Measurements from ENCODE around the gene HRC. TPM values are rescaled to one million over a fixed set of nuclear protein-coding genes. Genes with fewer than 3 reads are reported as not detected.
"Not testable (repeated sequence)": the region's sequence is repeated elsewhere in the genome, so short reads cannot be mapped to it uniquely, and the experiment has no call there.

The HRC gene
- total and polyA plus RNA-seq, 2 donors: 3.8 to 5.2 TPM

DNA sequence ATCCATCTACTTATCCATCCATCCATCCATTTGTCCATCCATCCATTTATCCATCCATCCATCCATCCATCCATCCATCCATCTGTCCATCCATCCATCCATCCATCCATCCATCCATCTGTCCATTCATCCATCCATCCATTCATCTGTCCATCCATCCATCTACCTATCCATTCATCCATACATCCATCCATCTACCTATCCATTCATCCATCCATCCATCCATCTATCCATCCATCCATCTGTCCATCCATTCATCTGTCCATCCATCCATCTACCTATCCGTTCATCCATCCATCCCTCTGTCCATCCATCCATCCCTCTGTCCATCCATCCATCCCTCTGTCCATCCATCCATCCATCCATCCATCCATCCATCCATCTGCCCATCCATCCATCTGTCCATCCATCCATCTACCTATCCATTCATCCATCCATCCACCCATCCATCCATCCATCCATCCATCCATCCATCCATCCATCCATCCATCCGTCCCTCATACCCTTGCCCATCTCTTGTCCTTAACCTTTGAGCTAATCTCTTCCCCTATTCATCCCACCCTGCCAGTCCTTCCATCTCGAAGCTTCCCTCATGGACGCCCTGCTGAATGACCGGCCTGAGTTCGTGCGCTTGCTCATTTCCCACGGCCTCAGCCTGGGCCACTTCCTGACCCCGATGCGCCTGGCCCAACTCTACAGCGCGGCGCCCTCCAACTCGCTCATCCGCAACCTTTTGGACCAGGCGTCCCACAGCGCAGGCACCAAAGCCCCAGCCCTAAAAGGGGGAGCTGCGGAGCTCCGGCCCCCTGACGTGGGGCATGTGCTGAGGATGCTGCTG, 27.0 kb upstream of the HRC start:
- H3K36me3 ChIP-seq (ENCODE audit: insufficient read depth); DNase-seq (ENCODE audit: extremely low spot score); H3K27ac ChIP-seq (ENCODE audit: low read depth); H3K4me3 ChIP-seq (ENCODE audit: low read depth, low read length); H3K4me1 ChIP-seq (ENCODE audit: insufficient read depth): not testable (repeated sequence)
- 67% methylated on average over 20 of the region's 20 CpGs for WGBS

DNA sequence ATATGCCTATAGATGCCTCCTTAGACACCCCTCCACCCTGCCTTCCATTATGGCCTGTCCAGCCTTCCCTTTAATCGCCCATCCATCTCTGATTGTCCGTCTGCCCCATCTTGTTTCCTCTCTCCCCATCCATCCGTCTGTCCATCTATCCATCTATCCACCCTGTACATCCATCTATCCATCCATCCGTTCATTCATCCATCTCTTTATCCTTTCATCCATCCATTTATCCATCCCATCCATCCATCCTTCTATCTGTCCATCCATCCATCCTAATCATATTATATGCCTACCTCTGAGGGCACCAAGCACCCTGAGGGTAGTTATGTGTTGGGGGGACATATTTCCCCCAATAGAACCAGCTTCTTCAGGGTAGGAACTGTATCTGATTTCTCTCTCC, 25.5 kb upstream of the HRC start:
- WGBS: 93% methylated on average over 4 of the region's 4 CpGs
- Histone ChIP-seq H3K36me3 (ENCODE audit: insufficient read depth) (no peaks in the 10 kb centered on the region), H3K4me3 (ENCODE audit: low read depth, low read length) (no peak overlapping the region), H3K27ac (ENCODE audit: low read depth) (no peak overlapping the region), H3K4me1 (ENCODE audit: insufficient read depth) (no peaks in the 10 kb centered on the region)
- DNase-seq (ENCODE audit: extremely low spot score): no peak

GRCh38 chr19:49173198-49173597, 18.0 kb upstream of the HRC start:
- H3K36me3 ChIP-seq (ENCODE audit: insufficient read depth): no peaks in the 10 kb centered on the region
- no peak overlapping the region for H3K4me3 ChIP-seq (ENCODE audit: low read depth, low read length)
- no peak overlapping the region for H3K27ac ChIP-seq (ENCODE audit: low read depth)
- no peaks in the 10 kb centered on the region for H3K4me1 ChIP-seq (ENCODE audit: insufficient read depth)
- WGBS: 98% methylated on average over 2 of the region's 2 CpGs
- no peak for DNase-seq (ENCODE audit: extremely low spot score)

DNA sequence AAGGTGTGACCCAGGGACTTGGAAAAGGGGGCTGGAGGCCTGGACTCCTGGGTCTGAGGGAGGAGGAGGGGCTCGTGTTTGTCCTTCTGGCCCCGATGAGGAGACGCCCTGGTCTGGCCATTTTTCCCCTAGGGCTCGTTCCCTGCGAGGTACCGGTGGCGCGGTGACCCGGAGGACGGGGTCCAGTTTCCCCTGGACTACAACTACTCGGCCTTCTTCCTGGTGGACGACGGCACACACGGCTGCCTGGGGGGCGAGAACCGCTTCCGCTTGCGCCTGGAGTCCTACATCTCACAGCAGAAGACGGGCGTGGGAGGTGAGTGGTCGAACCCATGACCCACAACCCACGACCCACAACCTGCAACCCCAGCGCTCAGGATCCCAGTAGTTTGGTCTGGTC, 13.2 kb upstream of the HRC start:
- Histone ChIP-seq H3K4me3 (ENCODE audit: low read depth, low read length) (no peak overlapping the region), H3K36me3 (ENCODE audit: insufficient read depth) (no peaks in the 10 kb centered on the region), H3K4me1 (ENCODE audit: insufficient read depth) (no peaks in the 10 kb centered on the region), H3K27ac (ENCODE audit: low read depth) (no peak overlapping the region)
- WGBS: 95% methylated on average over 23 of the region's 23 CpGs
- no peak for DNase-seq (ENCODE audit: extremely low spot score)

DNA sequence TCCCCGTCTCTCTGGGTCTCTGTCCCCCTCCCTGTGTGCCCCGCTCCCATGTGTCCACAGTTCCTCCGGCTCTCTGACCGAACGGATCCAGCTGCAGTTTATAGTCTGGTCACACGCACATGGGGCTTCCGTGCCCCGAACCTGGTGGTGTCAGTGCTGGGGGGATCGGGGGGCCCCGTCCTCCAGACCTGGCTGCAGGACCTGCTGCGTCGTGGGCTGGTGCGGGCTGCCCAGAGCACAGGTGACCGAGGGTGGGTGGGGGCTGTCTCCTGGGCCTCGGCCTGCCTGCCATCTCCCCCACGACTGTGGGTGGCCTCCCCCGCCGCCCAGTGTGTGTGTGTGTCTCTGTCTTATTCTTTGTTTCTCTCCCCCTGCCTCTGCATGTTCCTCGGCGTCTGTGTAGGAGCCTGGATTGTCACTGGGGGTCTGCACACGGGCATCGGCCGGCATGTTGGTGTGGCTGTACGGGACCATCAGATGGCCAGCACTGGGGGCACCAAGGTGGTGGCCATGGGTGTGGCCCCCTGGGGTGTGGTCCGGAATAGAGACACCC, 12.7 kb upstream of the HRC start:
- no peak for DNase-seq (ENCODE audit: extremely low spot score)
- H3K27ac ChIP-seq (ENCODE audit: low read depth): no peak overlapping the region
- H3K4me3 ChIP-seq (ENCODE audit: low read depth, low read length): no peak overlapping the region
- no peaks in the 10 kb centered on the region for H3K36me3 ChIP-seq (ENCODE audit: insufficient read depth)
- WGBS: 80% methylated on average over 25 of the region's 25 CpGs
- no peaks in the 10 kb centered on the region for H3K4me1 ChIP-seq (ENCODE audit: insufficient read depth)

DNA sequence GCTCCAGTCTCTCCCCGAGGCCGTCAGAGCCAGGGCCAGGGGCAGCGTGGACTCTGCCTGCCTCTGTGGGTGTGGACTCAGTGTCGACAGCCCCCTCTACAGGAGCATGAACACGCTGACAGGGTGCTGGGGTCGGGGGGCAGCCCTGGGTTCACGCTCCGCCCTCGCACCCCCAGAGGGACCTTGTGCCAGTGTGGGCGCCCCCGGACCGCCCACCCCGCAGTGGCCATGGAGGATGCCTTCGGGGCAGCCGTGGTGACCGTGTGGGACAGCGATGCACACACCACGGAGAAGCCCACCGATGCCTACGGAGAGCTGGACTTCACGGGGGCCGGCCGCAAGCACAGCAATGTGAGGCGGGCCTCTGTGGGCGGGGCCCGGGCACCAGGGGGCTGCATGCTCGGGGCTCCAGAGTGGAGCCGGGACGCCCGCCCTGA, 10.7 kb upstream of the HRC start:
- no peak for DNase-seq (ENCODE audit: extremely low spot score)
- no peak overlapping the region for H3K4me3 ChIP-seq (ENCODE audit: low read depth, low read length)
- WGBS: 42% methylated on average over 30 of the region's 30 CpGs
- H3K27ac ChIP-seq (ENCODE audit: low read depth): peak overlapping the region; percentile 25
- H3K36me3 ChIP-seq (ENCODE audit: insufficient read depth): no peaks in the 10 kb centered on the region
- H3K4me1 ChIP-seq (ENCODE audit: insufficient read depth): no peaks in the 10 kb centered on the region

DNA sequence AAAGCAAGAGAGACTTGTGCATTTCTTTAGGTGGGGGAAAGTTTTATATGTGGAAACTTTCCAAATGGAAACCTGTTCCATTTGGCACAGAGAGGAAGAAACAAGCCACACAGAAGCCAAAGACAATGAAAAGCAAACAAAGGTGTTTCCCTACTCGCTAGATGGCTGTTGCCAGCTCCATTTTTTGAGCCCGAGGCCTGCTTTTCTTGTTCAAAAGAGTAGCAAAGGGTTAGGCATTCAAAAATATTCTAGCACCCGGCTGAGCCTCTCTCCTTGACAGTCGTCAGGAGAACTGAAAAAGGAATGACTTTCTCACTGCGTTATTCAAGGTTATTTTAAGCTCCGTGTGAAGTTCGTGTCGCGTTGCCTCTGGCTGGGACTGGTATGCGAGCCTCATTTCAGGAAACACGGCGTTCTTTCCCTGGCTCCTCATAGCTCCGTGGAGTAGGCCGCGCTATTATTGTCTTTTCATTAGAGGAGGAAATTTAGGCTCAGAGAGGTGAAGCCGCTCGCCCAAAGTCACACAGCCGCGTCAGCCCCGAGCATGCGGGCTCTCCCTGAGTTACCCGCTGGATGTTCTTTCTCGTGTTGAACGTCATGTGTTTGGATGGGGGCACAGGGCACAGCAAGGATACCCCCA, 10.0 kb upstream of the HRC start:
- Histone ChIP-seq H3K4me3 (ENCODE audit: low read depth, low read length) (no peak overlapping the region), H3K27ac (ENCODE audit: low read depth) (peak overlapping the region; percentile 25), H3K4me1 (ENCODE audit: insufficient read depth) (no peaks in the 10 kb centered on the region), H3K36me3 (ENCODE audit: insufficient read depth) (no peaks in the 10 kb centered on the region)
- 61% methylated on average over 24 of the region's 24 CpGs for WGBS
- no peak for DNase-seq (ENCODE audit: extremely low spot score)

- no peak overlapping the region for H3K4me3 ChIP-seq (ENCODE audit: low read depth, low read length)
- H3K36me3 ChIP-seq (ENCODE audit: insufficient read depth): no peaks in the 10 kb centered on the region
- DNase-seq (ENCODE audit: extremely low spot score): no peak
- WGBS: 59% methylated on average over 4 of the region's 4 CpGs
- H3K4me1 ChIP-seq (ENCODE audit: insufficient read depth): no peaks in the 10 kb centered on the region
- no peak overlapping the region for H3K27ac ChIP-seq (ENCODE audit: low read depth)
Observed at GRCh38 chr19:49161987-49162386, 6.8 kb upstream of the HRC start.

- H3K27ac ChIP-seq (ENCODE audit: low read depth): no peak overlapping the region
- H3K4me1 ChIP-seq (ENCODE audit: insufficient read depth): no peaks in the 10 kb centered on the region
- no peak overlapping the region for H3K4me3 ChIP-seq (ENCODE audit: low read depth, low read length)
- DNase-seq (ENCODE audit: extremely low spot score): no peak
- no peaks in the 10 kb centered on the region for H3K36me3 ChIP-seq (ENCODE audit: insufficient read depth)
- 92% methylated on average over 13 of the region's 13 CpGs for WGBS
Observed at GRCh38 chr19:49160450-49161189, 5.4 kb upstream of the HRC start.

- H3K36me3 ChIP-seq (ENCODE audit: insufficient read depth): no peaks in the 10 kb centered on the region
- H3K27ac ChIP-seq (ENCODE audit: low read depth): peak within 1 kb of the TSS; percentile 82
- under 1% methylated on average over 41 of the region's 41 CpGs for WGBS
- peak within 1 kb of the TSS; percentile 67 for H3K4me3 ChIP-seq (ENCODE audit: low read depth, low read length)
- DNase-seq (ENCODE audit: extremely low spot score): peak; percentile 84
- no peaks in the 10 kb centered on the region for H3K4me1 ChIP-seq (ENCODE audit: insufficient read depth)
Observed at GRCh38 chr19:49157445-49158224, 2.4 kb upstream of the HRC start, which contains the start of gene TRPM4. Gene TRPM4, plus strand, starts transcription at chr19:49157792. Its CDS starts 75 bp downstream, at chr19:49157867.

DNA sequence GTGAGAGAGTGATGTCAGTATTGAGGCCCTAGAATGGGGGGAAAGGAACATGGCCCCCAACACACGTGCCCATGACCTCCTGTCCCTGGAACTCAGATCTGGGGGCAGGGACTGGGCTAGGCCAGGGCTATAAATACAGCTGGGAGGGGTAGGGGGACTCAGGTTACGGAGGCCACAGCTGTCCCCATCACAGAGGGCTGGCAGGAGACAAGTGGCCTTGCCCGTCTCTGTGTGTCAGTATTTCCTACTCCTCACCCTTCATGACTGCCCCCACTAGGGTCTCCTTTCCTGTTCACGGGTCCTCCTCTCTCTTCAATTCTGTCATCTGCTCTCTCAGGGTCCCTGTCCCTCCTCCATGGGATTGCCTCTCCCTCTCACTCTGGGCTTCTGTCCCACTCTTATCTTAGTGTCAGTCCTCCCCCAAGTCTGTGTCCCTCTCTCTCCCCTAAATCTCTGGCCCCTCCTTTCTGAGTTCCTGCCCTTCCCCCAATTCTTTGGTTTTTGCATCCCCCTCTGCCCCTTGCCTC, 687 bp upstream of the HRC start:
- no peak overlapping the region for H3K4me3 ChIP-seq (ENCODE audit: low read depth, low read length)
- no peak overlapping the region for H3K27ac ChIP-seq (ENCODE audit: low read depth)
- DNase-seq (ENCODE audit: extremely low spot score): no peak
- 55% methylated on average over 4 of the region's 4 CpGs for WGBS
- H3K36me3 ChIP-seq (ENCODE audit: insufficient read depth): no peaks in the 10 kb centered on the region
- no peaks in the 10 kb centered on the region for H3K4me1 ChIP-seq (ENCODE audit: insufficient read depth)

- no peak overlapping the region for H3K4me3 ChIP-seq (ENCODE audit: low read depth, low read length)
- DNase-seq (ENCODE audit: extremely low spot score): no peak
- WGBS: 98% methylated on average over 6 of the region's 6 CpGs
- H3K36me3 ChIP-seq (ENCODE audit: insufficient read depth): no peaks in the 10 kb centered on the region
- H3K27ac ChIP-seq (ENCODE audit: low read depth): no peak overlapping the region
- no peaks in the 10 kb centered on the region for H3K4me1 ChIP-seq (ENCODE audit: insufficient read depth)
Observed at GRCh38 chr19:49154279-49154678, 917 bp downstream of the HRC start.
